ENCODE measurements around the gene GJC2.

Gene GJC2

DNA sequence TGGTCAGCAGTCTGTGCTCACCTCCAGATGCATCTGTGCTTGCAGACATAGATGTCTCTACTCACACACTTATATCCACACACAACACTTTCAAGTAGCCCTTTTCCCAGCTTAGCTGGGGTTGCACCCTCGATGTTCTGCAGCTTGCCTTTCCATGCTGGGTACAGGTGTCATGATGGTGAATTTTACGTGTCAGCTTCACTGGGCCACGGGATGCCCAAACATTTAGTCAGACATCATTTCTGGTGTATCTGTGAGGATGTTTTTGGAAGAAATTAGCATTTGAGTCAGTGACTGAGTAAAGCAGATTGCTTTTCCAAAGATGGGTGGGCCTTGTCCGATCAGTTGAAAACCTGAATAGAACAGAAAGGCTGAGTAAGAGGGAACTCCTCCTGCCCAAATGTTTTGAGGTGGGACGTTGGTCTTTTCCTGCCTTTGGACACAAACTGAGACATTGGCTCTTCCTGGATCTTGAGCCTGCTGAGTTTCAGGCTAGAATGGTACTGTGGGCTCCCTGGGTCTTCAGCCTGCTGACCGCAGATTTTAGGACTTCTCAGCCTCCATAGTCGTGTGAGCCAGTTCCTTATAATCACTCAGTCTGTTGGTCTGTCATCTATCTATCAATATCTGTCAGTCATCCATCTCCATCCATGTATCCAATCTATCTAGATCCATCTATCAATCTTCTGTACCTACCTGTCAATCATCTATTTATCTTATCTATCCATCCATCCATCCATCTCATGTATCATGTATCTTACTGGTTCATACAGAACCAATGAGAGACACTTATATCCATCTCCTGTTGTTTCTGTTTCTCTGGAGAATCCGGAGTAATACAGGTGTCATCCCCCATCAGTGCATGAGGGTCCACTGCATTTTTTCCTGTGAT, 45.4 kb downstream of the GJC2 start:
- no peak for DNase-seq (ENCODE audit: low read depth)

DNA sequence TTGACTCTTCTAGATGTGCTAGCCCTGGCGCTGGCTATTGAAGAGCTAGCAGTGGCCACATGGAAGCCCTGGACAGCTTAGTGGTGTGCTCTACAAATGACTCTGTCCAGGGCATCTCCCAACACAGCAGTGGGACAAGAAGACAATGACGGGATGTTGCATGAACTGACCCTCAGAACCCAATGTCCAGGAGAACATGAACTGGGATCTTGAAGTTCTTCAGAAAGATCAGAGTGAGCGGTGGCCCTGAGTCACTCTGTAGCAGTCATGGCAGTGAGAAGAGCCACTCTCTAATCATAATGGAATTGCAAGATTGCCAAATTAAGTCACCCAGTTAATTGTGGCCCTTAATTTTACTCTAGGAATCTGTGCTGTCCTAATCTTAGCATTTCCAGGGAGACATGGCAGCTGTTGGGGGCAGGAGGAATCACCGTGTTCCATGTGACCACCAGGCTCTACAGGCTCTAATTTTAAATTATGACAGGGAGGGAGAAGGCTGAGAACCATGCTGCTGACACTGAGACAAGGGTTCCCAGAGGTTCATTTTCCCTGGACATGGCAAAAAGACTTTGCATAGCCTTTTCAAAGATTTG, 47.9 kb downstream of the GJC2 start:
- DNase-seq (ENCODE audit: low read depth), result no peak

DNA sequence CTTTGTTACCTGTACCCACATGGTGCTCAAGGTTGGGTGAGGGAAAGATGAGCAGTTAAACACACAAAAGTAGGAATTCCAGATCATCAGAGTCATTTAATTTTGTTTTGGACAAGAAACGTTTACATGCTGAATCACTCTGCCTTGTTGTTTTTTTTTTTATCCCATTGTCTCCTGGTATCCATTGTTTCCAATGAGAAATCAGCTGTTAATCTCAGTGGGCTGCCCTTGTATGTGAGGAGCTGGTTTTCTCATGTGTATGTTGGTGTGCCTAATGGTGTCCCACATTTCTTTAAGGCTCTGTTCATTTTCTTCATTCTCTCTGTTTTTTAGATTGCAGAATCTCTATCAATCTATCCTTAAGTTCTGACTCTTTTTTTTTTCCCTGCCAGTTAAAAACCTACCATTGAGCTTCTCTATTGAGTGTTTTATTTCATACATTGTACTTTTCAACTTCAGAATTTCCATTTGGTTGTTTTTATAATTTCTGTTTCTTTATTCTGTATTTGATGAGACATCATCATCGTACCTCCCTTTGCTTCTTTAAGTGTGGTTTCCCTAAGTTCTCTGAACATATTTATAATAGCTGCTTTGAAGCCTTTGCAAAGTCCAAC, 49.4 kb downstream of the GJC2 start:
- no peak for DNase-seq (ENCODE audit: low read depth)

DNA sequence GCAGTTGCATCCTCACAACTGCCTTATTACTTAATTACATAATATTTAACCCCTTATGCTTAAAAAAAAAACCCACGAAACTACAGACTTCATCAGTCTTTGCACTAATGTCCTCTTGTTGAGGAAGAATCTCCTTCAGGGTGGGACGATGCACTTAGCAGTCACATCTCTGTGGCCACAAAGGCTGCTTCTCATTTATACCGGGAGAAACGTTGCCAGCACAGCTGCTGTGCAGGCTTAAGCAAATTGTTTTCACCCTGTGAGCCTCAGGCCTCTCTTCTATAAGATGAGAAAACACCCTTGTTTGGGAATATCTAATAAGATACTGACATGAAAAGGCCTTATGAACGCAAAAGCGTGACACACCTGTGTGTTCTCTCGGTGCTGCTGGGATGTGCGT, 55.2 kb downstream of the GJC2 start:
- DNase-seq (ENCODE audit: low read depth), result no peak

DNA sequence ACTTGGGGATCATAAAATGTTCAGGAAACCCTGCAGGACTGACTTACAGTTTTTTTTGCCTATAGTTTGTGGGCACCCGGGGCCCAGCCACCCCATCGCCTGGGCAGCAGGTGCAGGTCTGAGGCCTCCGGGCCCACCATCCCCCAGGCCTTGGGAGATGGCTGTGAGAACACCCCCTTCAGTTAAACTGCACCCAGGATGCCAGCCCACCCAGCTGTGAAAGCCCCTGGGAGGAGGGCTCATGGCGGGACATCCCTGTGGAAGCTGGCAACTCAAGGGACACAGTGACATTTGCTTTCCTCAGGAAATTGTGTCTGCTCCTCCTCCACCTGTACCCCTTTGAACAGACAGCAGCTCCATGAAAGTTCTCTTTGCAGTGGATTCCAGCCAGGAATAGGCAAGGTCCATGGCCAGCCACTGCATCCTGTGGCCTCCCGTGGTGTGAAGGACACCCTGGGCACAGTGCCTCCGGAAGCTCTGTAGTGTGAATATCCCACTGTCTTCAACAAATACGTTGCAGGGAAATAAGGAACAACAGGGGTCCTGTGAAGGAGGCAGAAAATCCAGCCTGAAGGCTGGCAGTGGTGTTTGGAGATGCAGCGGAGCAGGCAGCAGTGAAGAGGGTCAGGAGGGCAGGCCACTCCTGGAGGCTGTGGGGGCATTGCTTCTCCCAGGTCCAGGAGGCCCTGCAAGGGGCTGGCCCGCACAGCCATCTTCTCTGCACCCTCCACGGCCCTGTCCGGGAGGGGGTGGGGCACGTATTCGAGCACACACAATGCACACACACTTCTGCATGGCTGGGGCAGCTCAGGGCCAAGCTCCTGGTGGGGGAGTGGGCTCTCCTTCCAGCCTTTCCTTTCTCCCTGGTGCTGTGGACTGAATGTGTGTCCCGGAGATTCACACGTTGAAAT, 56.1 kb downstream of the GJC2 start:
- no peak for DNase-seq (ENCODE audit: low read depth)

DNA sequence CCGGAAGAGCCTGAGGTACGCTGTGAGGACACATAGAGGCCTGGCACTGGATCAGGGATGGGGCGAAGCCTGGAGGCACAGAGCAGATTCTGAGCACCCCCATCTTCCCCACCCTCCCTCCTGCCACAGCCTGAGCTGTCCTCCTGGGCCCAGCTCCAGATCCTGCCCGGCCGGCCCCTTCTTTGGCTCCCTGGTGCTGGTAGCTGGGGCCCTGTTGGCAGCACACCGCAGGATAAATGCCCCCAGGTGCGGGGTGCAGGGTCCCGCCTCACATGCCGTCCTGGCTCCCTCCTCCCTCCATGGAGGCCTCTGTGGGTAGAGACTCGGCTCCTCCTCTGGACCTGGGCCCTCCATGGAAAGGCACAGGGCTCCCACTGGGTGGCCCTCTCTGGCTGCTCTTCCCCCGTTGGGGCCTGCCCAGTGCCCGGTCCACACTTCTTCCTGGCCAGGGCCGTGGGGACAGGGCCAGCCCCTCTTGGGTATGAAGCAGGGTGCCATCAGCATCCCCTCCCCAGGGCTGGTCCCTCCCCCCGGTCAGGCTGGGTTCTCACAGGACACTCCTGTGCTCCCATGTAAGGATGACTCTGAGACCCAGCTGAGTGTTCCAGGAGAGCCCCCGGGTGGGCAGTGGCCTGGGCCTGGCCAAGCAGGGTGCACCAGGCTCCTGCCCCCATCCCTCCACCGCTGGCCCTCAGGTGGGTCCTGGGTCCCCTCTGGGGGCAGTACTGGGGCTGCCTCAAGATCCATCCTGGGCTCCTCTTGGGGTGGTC, 57.0 kb downstream of the GJC2 start:
- DNase-seq (ENCODE audit: low read depth), result no peak

DNA sequence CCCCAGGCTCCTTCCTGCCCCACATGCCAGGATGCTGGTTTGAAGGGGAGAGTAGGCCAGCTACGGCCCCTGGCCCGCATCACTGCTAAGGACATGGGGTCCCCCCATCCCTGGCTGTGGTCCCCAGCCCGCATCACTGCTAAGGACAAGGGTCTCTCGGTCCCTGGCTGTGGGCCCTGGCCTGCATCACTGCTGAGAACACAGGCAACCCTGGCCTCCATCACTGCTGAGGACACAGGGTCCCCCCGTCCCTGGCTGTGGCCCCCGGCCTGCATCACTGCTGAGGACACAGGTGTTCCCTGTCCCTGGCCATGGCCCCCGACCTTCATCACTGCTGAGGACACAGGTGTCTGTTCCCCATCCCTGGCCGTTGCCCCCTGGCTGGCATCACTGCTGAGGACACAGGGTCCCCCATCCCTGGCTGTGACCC, 57.7 kb downstream of the GJC2 start:
- DNase-seq (ENCODE audit: low read depth), result no peak

DNA sequence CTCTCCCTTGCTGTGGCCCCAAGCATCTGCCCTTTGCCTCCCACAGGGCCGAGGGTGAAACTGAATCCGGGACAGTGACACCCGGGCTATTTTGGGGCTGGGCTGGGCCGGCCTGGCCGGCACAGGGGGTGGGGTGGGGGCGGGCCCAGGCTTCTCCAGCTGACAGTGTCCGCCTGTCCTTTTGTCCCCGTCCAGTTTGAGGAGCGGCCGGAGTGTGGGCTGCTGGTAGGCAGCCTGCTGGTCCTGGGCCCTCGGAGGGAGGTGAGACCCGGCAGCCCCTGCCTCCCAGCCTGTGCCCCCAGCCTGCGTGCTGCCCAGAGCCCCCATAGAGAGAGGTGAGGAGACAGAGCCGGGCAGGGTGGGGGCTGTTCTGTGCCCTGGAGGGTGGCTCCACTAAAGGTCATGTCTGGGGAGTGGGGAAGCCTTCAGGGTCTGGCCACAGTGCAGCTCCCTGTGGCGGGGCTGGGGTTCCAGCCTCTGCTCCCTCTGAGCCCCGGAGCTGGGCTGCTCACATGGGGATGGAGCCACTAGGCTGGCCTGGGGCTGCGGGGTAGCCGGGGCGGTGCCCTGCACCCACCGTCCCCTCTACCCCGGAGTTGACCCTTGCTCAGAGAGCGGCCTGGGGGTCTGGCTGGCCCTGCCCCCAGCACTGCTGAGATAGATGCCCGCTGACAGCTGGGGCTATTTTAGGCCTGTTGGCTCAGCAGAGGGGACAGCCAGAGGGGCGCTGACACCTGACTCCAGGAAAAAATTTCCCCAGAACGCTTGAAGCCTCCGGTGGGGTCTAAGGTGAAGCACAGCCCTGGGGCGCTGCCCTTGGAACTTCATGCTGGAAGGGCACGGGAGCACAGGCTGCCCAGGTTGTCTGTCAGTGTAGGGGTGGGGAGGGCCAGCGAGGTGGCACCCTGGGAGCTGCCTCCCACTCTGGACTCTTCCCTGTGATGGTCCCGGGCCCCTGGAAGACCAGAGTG, 58.4 kb downstream of the GJC2 start, which contains the start of gene OBSCN:
TSS of gene OBSCN (plus strand) at position 194 of the 971 bp plus-strand sequence. CDS start 3,740 bp downstream, outside the sequence.
- no peak for DNase-seq (ENCODE audit: low read depth)

DNA sequence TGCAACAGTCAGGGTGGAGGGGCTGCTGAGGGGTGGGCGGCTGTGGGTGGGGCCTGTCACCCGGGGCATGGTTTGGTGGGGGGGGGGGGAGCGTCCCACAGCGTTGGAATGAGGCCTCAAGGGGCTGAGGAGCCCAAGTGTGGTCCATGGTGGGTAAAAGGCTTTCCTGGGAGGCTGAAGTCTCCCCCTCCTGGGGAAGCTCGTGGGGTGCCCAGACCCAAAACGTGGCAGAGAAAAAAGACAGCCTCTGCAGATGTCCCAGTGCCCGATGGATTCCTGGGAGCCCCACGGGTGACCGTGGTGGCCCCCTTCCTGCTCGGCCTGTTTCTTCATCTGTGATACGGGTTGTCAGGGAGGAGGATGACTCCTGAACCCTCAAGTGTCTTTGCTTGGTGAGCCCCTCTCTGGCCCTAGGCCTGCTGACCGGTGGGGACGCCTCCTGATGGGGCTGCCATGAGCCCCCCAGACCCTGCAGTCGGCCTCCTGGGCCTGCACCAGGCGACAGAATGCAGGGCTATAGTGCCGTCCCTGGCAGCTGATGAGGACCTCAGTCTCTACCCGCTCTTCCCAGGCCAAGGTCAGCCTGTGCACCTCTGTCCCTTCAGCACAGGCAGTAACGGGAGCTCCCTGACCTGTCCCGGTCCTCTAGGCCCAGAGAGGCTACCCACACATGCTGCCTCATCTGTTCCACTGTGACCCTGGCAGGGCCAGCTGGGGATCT, 59.3 kb downstream of the GJC2 start:
- DNase-seq (ENCODE audit: low read depth), result no peak
